HFFc6 (cell line): ENCODE results near the gene STX1A. TPM values are rescaled to one million over a fixed set of nuclear protein-coding genes. Genes with fewer than 3 reads are reported as not detected.
"Not testable (repeated sequence)": the region's sequence is repeated elsewhere in the genome, so short reads cannot be mapped to it uniquely, and the experiment has no call there.

ENCODE experiments used
- DNase-seq: peaks from one replicate; pipeline ENCODE4 v3.0.0-alpha.2; 2018
- H3K27ac Mint-ChIP-seq: 2 replicates; pipeline ENCODE4 v1.8.0; 2020; ENCODE audit warnings: mild to moderate bottlenecking, mixed read lengths
- H3K27me3 Mint-ChIP-seq: 2 replicates; pipeline ENCODE4 v1.8.0; 2021; ENCODE audit warnings: mild to moderate bottlenecking, moderate library complexity, mixed read lengths; ENCODE audit not compliant: insufficient read depth
- H3K36me3 Mint-ChIP-seq: 2 replicates; pipeline ENCODE4 v1.8.0; 2021; ENCODE audit warnings: low read depth, mixed read lengths
- H3K4me1 Mint-ChIP-seq: 2 replicates; pipeline ENCODE4 v1.8.0; 2020; ENCODE audit warnings: low read depth, mixed read lengths
- H3K4me3 Mint-ChIP-seq: 2 replicates; pipeline ENCODE4 v1.8.0; 2020; ENCODE audit warnings: mild to moderate bottlenecking, moderate library complexity, mixed read lengths
- H3K9me3 Mint-ChIP-seq: 2 replicates; pipeline ENCODE4 v1.8.0; 2020; ENCODE audit warnings: mild to moderate bottlenecking, mixed read lengths
- total RNA-seq, 6 experiments: library from RNA; stranded (reverse); fragmentation: NEBNext Ultra II Directional; extraction: Animal tissue kit (Norgen Biotek cat#: 25700); gene quantifications; 2 replicates in 1 of 6; 3 replicates in 5 of 6; pipeline ENCODE4 v1.2.3, GENCODE V29; 2021
- TF ChIP-seq, protein P1 (sequence below): fragments of 200-600 bp; sonication (generic); IDR thresholded peaks from 2 replicates; pipeline ENCODE4 v1.5.0; 2021; ENCODE audit warnings: antibody characterized with exemption, mild to moderate bottlenecking

Gene STX1A
- total RNA-seq, 6 experiments from 2014 or later, result 9.6 to 14.7 (median 12.2) TPM

- Mint-ChIP-seq H3K9me3 (no peaks in the 10 kb centered on the region), H3K36me3 (peaks cover 20% of the 10 kb centered on the region), H3K4me1 (peaks cover 25% of the 10 kb centered on the region), H3K27ac (no peak overlapping the region), H3K27me3 (no peaks in the 10 kb centered on the region; the same call in 1 of the 2 replicates), H3K4me3 (no peak overlapping the region)
- TF ChIP-seq, protein P1, sequence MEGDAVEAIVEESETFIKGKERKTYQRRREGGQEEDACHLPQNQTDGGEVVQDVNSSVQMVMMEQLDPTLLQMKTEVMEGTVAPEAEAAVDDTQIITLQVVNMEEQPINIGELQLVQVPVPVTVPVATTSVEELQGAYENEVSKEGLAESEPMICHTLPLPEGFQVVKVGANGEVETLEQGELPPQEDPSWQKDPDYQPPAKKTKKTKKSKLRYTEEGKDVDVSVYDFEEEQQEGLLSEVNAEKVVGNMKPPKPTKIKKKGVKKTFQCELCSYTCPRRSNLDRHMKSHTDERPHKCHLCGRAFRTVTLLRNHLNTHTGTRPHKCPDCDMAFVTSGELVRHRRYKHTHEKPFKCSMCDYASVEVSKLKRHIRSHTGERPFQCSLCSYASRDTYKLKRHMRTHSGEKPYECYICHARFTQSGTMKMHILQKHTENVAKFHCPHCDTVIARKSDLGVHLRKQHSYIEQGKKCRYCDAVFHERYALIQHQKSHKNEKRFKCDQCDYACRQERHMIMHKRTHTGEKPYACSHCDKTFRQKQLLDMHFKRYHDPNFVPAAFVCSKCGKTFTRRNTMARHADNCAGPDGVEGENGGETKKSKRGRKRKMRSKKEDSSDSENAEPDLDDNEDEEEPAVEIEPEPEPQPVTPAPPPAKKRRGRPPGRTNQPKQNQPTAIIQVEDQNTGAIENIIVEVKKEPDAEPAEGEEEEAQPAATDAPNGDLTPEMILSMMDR, result no peak
- DNase-seq, result no peak
Measured at GRCh38 chr7:73678862-73679261, 40.6 kb downstream of the STX1A start.

GRCh38 chr7:73676062-73676461 lies 43.4 kb downstream of the STX1A start:
- not testable (repeated sequence) for DNase-seq, H3K9me3 Mint-ChIP-seq, H3K4me1 Mint-ChIP-seq, H3K27ac Mint-ChIP-seq, H3K27me3 Mint-ChIP-seq, H3K4me3 Mint-ChIP-seq
- peaks cover 20% of the 10 kb centered on the region for H3K36me3 Mint-ChIP-seq

- Mint-ChIP-seq H3K4me1 (no peaks in the 10 kb centered on the region), H3K27me3 (peaks cover 2% of the 10 kb centered on the region; the same call in 1 of the 2 replicates), H3K36me3 (peaks cover 20% of the 10 kb centered on the region), H3K9me3 (no peaks in the 10 kb centered on the region), H3K27ac (no peak overlapping the region), H3K4me3 (no peak overlapping the region)
- TF ChIP-seq, protein P1, result no peak
- DNase-seq, result no peak
Measured at GRCh38 chr7:73674468-73675124, 44.9 kb downstream of the STX1A start.

- H3K9me3 Mint-ChIP-seq, result no peaks in the 10 kb centered on the region
- TF ChIP-seq, protein P1, result no peak
- H3K27ac Mint-ChIP-seq, result no peak overlapping the region; the same call in 1 of the 2 replicates
- H3K36me3 Mint-ChIP-seq, result peaks cover 7% of the 10 kb centered on the region; the same call in 1 of the 2 replicates
- peaks cover 6% of the 10 kb centered on the region; the same call in 1 of the 2 replicates for H3K4me1 Mint-ChIP-seq
- no peak overlapping the region for H3K4me3 Mint-ChIP-seq
- no peak for DNase-seq
- peaks cover 2% of the 10 kb centered on the region; the same call in 1 of the 2 replicates for H3K27me3 Mint-ChIP-seq
Measured at GRCh38 chr7:73671857-73672445, 47.5 kb downstream of the STX1A start.

- TF ChIP-seq, protein P1, result no peak
- H3K36me3 Mint-ChIP-seq, result peaks cover 7% of the 10 kb centered on the region; the same call in 1 of the 2 replicates
- no peak overlapping the region for H3K27ac Mint-ChIP-seq
- peaks cover 2% of the 10 kb centered on the region; the same call in 1 of the 2 replicates for H3K27me3 Mint-ChIP-seq
- no peak for DNase-seq
- H3K4me1 Mint-ChIP-seq, result peaks cover 6% of the 10 kb centered on the region; the same call in 1 of the 2 replicates
- no peaks in the 10 kb centered on the region for H3K9me3 Mint-ChIP-seq
- no peak overlapping the region for H3K4me3 Mint-ChIP-seq
Measured at GRCh38 chr7:73671322-73671661, 48.2 kb downstream of the STX1A start.

- TF ChIP-seq, protein P1, result no peak
- Mint-ChIP-seq H3K27ac (no peak overlapping the region), H3K4me3 (no peak overlapping the region), H3K4me1 (peaks cover 15% of the 10 kb centered on the region), H3K27me3 (peaks cover 2% of the 10 kb centered on the region; the same call in 1 of the 2 replicates), H3K36me3 (peaks cover 7% of the 10 kb centered on the region; the same call in 1 of the 2 replicates), H3K9me3 (no peaks in the 10 kb centered on the region)
- DNase-seq, result no peak
Measured at GRCh38 chr7:73669858-73670385, 49.5 kb downstream of the STX1A start.
